HG02981 (cell line): Measurements from ENCODE around the gene ZDHHC1.

Source experiments
- ATAC-seq: cut with Tn5 transposase; IDR thresholded peaks from one replicate; pipeline ENCODE4 v1.9.1; 2021; ENCODE audit warnings: mild to moderate bottlenecking, moderate library complexity; ENCODE audit not compliant: unreplicated experiment

The ZDHHC1 gene, protein sequence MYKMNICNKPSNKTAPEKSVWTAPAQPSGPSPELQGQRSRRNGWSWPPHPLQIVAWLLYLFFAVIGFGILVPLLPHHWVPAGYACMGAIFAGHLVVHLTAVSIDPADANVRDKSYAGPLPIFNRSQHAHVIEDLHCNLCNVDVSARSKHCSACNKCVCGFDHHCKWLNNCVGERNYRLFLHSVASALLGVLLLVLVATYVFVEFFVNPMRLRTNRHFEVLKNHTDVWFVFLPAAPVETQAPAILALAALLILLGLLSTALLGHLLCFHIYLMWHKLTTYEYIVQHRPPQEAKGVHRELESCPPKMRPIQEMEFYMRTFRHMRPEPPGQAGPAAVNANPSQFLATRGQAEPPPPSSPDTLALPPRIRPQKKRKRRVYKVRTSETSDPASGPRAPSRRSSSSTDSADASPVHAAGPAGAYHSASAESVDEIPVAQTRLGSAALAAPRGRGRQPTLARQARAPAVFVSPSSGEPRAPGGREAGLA

DNA sequence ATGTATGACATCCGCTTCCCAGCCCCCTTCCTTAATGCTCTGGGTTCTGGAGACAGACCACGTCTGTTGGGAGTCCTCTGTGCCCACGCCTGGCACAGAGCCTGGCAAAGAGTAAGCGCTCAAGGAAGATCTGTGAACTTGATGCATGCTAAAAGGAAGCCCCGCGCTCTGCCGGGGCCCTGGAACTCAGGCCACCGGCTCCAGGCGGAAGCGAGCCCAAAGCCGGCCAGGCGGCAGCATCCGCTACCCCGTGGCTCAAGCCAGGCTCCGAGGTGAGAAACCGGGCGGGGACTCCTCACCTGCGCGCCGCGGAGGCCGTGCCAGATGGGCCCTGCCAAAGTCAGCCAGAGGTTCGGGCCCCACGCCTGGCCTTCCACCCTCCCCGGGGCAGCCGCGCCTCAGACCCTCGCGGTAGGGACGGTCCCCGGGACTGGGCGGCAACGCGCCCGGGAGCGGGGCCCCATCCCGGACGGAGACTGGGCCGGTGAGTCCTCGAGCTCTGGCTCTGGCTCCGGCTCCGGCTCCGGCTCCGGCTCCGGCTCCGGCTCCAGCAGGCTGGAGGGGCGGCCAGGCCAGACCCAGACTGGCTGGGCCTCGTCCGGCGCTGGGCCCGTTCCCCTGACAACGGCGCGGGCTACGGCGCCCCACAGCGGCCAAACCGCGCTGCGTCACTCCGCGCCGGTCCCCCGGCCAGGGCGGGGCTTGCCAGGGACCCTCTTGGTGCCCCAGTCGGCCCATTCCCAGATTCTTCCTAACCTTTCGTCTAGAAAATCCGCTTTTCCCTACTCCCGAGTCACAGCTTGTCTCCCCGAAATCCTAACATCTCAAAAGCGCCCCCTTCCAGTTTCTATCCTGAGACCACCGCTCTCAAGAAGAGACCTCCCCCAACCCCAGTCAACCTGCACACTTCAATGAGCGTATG, at the start of gene ZDHHC1:
ZDHHC1 (minus strand) TSS at position 606 of the 922 bp plus-strand sequence. CDS start 8,702 bp downstream, outside the sequence.
- ATAC-seq: no peak

DNA sequence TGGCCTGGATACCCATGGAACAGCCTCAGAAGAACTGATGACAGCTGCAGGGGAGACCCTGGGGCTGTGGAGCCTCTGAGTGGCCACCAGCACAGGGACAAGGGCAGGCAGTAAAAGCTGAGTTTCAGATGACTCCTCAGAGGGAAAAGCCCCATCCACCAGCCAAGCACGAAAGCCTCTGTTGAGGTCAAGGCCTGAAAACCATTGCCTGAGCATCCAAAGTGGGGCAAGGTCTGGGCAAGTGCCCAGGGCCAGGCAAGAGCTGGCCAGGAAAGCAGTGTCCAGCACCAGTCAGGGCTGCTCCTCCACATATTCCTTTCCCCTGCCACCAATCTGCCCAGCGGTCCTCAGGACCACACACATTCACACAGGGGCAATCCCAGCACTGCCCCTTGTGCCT, 48.3 kb upstream of the ZDHHC1 start:
- no peak for ATAC-seq

DNA sequence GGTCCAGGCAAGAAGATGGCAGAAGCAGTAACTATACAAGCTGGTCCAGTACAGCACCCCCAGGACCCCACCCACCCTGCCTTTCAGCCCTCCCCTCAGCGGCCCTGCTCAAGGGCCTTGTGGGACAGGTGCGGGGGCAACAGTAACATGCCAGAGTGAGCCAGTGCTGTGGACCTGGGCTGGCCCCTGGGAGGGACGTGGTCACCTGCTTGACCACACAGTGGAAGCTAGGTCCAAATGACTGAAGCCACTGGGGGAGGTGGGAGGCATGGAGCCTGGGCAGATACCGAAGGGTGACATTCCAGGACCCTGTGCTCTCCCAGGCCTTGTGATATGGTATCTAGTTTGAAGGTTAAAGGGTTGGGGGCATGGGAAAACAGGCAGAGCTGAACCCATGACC, 47.4 kb upstream of the ZDHHC1 start:
- no peak for ATAC-seq

DNA sequence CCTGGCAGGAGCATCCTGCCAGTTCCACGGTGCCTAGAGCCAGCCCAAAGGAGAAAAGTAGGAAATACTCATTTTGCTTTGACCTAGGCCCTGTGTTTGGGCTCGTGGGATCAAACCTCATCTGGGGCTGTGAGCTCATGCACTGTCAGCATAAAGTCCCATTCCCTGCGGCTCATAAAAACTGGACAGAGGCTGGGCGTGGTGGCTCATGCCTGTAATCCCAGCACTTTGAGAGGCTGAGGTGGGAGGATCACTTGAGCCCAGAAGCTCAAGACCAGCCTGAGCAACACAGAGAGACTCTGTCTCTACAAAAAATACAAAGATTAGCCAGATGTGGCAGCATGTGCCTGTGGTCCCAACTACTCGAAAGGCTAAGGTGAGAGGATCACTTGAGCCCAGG, 46.8 kb upstream of the ZDHHC1 start:
- no peak for ATAC-seq

DNA sequence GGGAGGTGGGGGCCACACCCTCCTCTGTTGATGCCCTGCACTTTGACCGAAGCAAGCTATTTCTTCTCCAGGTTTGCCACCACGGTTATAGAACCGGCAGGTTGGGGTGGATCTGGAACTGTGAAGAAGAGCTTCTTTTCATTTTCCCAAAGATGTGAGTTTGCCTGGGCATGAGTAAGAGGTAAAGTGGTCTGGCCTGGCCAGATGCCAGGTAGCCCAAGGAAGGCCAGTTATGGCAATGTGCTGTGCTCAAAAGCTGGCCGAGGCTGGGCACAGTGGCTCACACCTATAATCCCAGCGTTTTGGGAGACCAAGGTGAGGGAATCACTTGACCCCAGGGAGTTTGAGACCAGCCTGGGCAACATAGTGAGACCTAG, 46.0 kb upstream of the ZDHHC1 start:
- no peak for ATAC-seq

DNA sequence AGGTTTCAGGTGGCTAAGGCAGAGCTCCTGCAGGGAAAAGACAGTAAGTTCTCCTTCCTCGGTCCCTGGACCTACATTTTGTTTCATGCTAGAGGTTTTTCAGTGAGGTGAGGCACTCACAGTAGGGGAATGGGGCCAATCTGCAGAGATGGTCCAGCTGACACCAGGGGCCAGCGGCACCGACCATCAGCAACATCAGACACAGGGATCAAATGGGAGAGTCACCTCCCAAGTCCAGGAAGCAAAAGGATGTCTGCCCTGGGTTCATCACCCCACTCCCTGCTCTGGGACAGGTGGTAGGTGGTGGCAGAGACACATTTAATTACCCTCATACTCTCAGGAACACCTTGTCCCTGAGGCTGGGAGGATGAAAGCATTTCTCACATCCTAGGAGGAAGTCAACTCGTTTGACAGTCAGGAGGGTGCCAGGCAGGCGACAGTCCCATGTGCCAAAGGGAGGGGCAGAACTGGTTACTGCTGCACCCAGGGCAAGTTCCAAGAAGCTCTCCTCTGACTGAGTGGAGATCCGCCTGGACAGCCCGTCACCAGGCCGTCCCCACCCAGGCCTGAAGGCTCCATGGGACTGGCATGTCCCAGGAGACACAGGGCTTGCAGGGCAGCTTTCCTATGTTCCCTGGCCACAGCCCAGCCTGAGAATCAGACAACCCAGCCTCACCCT, 45.5 kb upstream of the ZDHHC1 start:
- ATAC-seq: no peak

DNA sequence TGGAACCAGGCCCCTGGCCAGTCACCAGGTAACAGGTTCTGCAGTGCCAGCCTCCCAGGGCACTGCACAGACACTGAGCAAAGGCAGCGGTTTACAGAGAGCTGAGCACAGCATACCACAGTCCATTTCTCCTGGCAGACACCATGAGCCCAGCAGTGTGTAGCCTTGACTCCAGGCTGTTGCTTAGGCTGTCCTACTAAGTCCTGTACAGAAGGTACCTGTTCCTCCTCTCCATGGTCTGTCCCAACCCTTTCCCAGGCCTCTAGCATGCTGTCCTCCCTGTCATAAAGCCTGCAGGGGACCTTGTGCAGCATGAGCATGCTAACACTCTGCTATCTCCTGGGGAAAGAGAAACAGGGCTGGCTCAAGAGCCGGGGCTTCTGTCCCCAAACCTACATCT, 44.7 kb upstream of the ZDHHC1 start:
- no peak for ATAC-seq

DNA sequence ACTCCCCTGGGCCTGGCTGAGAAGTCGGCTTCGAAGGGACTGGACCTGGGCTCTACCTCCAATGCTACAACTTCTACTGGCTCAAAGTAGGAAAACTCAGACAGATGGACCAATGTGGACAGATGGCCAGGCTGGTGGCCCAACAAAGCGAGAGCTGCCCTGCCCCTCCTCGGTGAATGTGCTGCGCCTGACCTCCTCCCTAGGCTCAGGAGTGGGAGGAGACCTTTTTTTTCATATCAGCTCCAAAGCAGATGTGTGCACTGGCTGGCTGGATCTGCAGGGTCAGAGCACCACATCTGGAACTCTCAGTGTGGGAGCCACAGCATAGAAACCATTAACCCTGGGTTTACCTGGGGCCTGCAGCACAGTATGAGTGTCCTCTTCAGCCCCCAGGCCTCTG, 43.9 kb upstream of the ZDHHC1 start:
- no peak for ATAC-seq

DNA sequence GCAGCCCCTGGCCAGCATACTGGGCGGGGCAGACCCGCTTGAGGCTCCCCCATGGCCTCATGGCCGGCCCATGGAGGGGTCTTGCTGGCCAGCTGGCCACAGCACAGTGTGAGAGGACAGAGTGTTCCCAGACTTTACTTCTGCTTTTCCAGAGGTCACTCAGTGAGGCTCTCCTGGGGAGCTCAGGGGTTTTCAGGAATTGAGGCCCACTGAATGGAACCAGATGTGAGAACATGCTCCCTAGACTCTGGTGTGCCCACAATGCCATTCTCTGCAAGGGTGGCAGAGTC, 43.5 kb upstream of the ZDHHC1 start:
- ATAC-seq: no peak

DNA sequence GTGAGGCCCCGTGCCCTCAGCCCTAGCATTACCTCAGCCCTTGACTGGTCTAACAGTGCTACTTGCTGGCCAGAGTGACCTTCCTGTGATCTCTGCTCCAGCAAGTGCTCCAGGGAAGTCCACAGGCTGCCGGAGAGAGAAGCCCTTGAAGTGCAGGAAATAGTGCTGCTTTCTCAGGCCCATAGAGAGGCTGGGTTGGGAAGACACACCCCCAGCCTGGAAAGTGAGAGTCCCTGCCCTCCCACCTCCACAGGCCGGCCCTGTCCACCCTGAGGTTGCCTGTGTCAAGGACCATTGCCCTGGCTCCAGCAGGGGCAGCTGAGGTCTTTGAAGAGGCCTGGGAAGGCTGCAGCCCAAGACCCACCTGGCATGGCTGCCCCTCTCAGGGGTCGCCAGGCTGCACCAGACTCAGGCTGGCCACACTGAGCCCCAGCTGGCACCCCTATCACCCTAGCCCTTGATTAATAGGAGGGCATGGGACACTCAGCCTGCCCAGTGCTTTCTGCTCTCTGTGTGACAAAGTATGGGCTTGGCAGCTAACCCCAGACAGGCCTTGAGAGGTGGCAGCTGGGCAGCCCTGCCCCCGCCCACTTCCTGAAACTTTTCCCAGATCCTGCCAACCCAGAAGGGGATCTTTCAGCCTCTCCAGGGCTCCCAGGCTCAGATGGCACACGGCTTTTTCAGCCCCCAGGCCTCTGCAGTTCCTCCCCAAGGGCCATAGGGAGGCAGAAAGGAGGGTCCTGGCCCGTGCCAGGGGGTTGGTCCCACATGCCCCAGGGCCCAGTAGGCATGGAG, 43.0 kb upstream of the ZDHHC1 start:
- no peak for ATAC-seq

DNA sequence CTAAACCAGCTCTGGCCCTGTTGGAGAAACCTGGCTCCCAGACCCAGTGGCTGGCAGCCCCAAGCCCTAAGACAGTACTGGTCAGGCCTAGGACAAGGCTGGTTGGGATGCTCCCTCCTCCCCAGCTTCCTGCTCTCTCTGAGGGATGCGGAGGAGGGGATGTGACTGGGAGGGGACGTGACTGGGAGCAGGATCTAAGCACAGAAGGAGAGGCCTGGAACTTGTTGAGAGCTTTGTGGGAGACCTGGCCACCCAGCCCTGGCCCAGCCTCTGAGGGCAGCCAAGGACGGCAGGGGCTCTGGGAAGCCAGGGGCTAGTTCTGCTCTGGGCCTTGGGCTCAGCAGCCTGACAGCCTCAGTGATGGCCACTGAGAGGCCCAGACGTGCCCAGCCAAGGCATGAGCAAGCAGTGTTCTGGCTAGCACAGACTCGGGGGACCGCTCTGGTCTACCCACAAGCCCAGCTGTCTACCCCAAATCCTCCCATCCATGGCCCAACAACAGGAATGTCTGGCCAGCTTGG, 41.9 kb upstream of the ZDHHC1 start:
- no peak for ATAC-seq

DNA sequence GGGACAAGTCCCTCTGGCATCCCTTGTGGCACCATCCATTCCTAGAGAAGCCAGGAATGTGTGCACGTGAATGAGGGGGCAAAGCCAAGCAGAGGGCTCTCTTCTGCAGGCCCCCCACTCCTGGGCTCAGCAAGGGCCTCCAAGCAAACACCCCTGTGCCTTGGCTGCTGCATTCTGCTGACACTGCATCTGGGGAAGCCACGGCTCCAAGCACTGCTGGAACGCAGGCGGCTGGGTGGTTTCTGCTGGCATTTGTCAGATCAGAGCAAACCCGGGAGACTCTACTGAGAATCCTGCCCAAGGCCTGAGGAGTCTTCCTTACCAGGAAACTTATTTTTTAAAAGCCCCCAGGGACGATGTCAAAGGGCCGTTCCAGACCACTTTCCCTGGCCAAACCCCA, 41.3 kb upstream of the ZDHHC1 start:
- ATAC-seq: no peak

DNA sequence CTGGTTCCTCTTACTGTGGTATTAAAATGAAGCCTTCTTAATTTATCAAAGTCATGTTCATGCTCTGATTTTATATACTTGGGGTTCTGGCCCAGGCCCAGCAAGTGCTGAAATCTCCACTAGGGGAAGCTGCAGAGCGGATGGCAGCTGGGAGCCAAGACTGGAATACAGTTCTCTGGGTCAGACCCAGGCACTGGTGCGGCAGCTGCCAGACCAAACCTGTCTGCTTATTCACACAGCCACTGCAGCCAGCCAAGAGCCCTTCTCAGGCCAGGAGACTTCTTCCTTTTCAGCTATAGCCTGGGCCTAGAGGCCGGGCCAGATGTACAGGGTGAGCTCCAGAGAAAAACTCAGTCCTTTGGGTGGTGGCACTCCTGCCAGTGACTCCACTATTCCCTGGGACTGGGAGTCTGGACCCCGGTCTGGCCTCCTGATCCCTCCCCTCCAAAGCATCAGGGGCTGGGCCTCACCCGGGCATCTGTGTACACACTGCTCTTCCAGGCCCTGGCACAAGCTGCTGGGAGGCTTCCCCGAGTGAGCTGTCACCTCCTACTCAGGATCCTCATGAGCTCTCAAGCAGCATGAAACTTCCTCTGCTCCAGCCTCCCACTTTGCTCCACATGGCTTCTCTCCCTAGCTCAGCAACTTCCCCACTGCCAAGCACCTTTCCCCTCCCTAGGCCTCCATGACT, 40.3 kb upstream of the ZDHHC1 start:
- ATAC-seq: no peak

DNA sequence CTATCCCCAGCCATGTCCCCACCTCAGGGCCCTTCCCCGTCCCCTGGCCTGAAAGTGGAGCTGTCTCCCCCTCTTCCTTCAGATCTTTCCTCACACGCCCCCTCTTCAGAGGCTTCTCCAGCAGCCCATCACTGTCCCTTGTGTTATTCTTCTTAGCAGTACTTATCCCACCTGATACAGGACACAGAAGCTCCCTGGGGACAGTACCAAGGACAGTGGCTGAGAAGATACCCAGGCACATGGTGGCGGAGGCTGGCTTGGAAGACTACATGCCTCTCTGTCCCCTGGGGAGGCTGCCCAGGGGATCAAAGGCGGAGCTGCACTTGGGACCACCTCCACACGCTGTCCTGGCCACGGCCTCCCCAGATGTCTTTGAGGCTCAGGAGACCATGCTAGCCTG, 38.6 kb upstream of the ZDHHC1 start:
- ATAC-seq: no peak

DNA sequence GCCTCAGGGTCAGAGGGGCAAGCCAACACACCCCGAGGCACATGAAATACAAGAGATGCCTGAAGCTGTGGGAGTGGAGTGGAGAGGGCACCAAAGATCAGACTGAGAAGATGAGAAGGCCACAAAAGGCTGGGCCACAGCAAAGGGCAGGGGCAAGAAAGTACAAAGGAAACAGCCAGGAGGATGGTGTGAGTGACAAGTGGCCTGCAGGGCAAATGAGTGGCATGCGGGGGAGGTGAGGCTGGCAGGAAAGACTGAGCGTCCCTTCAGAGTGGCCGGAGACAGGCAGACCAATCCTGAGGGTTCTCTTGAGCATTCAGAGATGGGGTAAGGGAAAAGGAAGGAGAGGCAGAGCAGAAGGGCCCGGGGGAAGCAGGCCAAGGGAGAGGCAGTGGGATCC, 37.8 kb upstream of the ZDHHC1 start:
- ATAC-seq: no peak

DNA sequence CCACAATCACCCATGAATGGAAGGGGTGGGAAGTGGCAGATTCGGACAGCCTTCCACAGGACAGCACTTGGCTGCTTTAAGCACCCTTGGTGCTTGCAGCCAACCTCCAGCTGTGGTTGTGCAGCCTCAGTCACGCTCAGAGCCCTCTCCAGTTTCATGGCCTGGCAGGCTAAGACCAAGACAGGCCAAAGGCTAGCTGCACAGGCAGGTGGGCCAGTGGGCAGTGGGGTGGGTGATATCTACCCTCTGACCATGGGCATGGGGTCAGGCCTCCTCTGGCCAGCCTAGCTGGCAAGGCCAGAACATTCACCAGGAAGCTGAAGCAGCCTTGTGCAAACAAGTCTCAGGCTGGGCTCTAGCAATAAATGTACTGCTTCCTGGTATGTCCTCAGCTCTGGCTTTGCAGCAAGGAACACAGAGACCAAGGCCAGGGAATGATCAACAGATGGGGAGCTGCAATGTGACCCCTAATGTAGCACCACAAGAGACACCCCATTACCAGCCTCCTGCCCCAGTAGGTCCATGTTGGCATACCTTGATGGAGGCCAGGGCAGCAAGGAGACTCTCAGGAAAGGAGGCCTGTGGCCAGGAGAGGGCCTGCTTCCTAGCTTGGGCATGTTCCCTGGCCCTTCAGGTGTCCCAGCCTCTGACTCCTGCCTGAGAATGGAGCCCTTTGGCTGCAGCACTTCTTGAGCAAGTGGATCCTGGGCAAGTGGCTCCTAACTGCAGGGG, 35.6 kb upstream of the ZDHHC1 start:
- no peak for ATAC-seq

DNA sequence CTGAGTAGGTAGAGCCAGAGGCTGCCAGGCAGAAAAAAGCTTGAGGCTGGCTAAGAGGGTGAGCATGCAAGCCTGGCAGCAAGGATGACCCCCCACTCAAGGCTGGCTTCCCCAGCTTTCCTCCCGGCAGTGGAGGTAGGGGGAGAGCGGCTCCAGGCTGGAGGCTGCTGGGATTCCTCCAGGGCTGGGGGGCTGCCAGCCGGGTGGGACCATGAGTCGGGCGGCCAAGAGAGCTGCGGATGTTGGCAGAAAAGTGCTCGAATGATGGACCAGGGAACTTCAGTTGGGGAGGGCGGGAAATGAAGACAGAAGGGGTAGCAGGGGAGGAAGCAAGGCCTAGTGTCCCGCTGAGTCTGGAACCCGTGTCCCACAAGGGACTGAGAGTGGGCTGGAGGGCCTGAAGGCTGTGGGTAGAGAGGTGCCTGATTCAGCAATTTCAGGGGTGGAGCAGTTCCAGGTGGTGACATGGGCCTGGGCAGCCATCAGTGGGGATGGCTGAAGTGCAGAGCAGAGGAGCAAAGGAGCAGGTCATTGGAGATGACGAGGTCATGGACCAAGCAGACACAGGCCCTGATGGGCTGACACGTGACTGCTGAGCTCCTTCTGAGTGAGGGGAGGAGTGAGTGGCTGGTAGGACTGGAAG, 34.9 kb upstream of the ZDHHC1 start:
- ATAC-seq: no peak

DNA sequence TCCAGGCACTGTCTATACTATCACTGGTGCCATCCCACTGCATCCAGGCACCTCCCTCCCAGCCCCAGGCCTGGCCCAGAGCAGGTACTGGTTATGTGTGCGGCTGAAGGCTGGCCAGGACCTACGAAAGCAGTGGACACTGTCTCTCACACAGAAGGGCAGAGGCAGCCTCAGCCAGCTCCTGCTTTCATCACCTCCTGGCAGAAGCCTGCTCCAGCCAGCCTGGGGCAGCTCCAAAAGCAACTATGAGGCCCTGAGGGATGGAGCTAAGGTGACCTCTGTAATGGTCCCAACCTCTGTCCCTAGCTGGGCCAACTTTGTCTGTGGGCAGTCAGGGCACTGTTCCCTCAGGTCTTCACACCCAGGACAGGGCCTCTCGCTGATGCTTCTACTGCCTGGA, 33.5 kb upstream of the ZDHHC1 start:
- ATAC-seq: no peak

DNA sequence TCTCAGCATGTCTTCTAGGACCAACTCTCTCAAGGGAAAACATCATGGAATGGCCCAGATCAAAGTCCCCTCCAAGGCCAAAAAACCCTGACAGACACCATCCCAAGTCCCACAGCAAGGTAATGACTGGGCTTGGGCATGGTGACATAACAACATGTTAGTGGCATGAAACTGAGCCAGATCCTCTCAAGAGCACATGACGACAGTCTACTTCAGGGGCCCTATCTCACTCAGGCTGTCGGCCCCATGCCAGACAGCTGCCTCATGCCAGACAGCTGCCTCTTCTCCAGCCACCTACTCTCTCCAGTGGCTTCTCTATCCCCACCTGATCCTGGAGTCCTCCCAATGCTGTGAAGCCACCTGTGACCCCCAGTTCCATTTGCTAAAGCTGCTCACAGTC, 33.1 kb upstream of the ZDHHC1 start:
- ATAC-seq: no peak
